Measurements from ENCODE around the gene GEMIN7.

- TF ChIP-seq CTCF (conservative IDR thresholded peaks at IDR 0.05), result no peak
- no peak for TF ChIP-seq EZH2 (IDR thresholded peaks at IDR 0.05; ENCODE audit: low read depth)
Observed at GRCh38 chr19:45045671-45046353, 33.2 kb upstream of the GEMIN7 start.
